Activated CD8-positive, alpha-beta memory T cell treated with anti-CD3 and anti-CD28 coated beads, Interleukin-2, amount 50 U/mL, for 1 hour (primary cell): ENCODE data around the gene MLH3.
A peak's percentile ranks its signal among the peaks of the same experiment; 100 is the strongest.
"Not testable (repeated sequence)": the region's sequence is repeated elsewhere in the genome, so short reads cannot be mapped to it uniquely, and the experiment has no call there.

Experiments
- DNase-seq: peaks from one replicate; pipeline ENCODE4 v3.0.0-alpha.2; 2020; ENCODE audit errors: extremely low read depth

The MLH3 gene

GRCh38 chr14:75030147-75030546 lies 21.1 kb downstream of the MLH3 start:
- no peak for DNase-seq

GRCh38 chr14:75025876-75026275 lies 25.4 kb downstream of the MLH3 start:
- DNase-seq, result no peak

- DNase-seq, result no peak
Observed at GRCh38 chr14:75025082-75025481, 26.2 kb downstream of the MLH3 start.

- DNase-seq, result no peak
Observed at GRCh38 chr14:75023108-75023507, 28.2 kb downstream of the MLH3 start.

GRCh38 chr14:75022655-75023054 lies 28.6 kb downstream of the MLH3 start:
- no peak for DNase-seq

- no peak for DNase-seq
Observed at GRCh38 chr14:75018694-75019093, 32.6 kb downstream of the MLH3 start.

- DNase-seq, result no peak
Observed at GRCh38 chr14:75016815-75017214, 34.5 kb downstream of the MLH3 start.

GRCh38 chr14:75015496-75015895 lies 35.8 kb downstream of the MLH3 start:
- no peak for DNase-seq

- DNase-seq, result no peak
Observed at GRCh38 chr14:75013290-75013689, 38.0 kb downstream of the MLH3 start.

- DNase-seq, result no peak
Observed at GRCh38 chr14:75011356-75011994, 39.8 kb downstream of the MLH3 start.

GRCh38 chr14:75010472-75011093 lies 40.7 kb downstream of the MLH3 start:
- no peak for DNase-seq

GRCh38 chr14:75009176-75009575 lies 42.1 kb downstream of the MLH3 start:
- DNase-seq, result no peak

GRCh38 chr14:75005357-75005756 lies 45.9 kb downstream of the MLH3 start:
- DNase-seq, result no peak

- no peak for DNase-seq
Observed at GRCh38 chr14:75003250-75004027, 47.8 kb downstream of the MLH3 start.

GRCh38 chr14:75002392-75003249 lies 48.6 kb downstream of the MLH3 start, which contains the start of gene EIF2B2:
Gene EIF2B2 (plus strand): TSS chr14:75002921. CDS start chr14:75002991, 70 bp downstream.
- DNase-seq, result peak; percentile 94

- DNase-seq, result no peak
Observed at GRCh38 chr14:75001899-75002298, 49.4 kb downstream of the MLH3 start.

- DNase-seq, result no peak
Observed at GRCh38 chr14:75001261-75001660, 50.0 kb downstream of the MLH3 start.

- not testable (repeated sequence) for DNase-seq
Observed at GRCh38 chr14:74995781-74996180, 55.5 kb downstream of the MLH3 start.

GRCh38 chr14:74994182-74994581 lies 57.1 kb downstream of the MLH3 start:
- not testable (repeated sequence) for DNase-seq

- DNase-seq, result no peak
Observed at GRCh38 chr14:74988993-74989392, 62.3 kb downstream of the MLH3 start.

GRCh38 chr14:74988131-74988530 lies 63.1 kb downstream of the MLH3 start:
- no peak for DNase-seq

GRCh38 chr14:74985806-74986205 lies 65.5 kb downstream of the MLH3 start:
- no peak for DNase-seq
